ENCODE measurements around the gene ACTA1.
"Not testable (repeated sequence)": the region's sequence is repeated elsewhere in the genome, so short reads cannot be mapped to it uniquely, and the experiment has no call there.

Gene ACTA1

GRCh38 chr1:229408458-229409037 lies 25.3 kb downstream of the ACTA1 start:
- no peak overlapping the region for H3K4me3 ChIP-seq (ENCODE audit: low read length)
- DNase-seq (ENCODE audit: low read depth) = peak; percentile 40
- TF ChIP-seq CTCF (conservative IDR thresholded peaks at IDR 0.05; ENCODE audit: low read length) = no peak

GRCh38 chr1:229407206-229408026 lies 26.5 kb downstream of the ACTA1 start:
- TF ChIP-seq CTCF (conservative IDR thresholded peaks at IDR 0.05; ENCODE audit: low read length) = no peak

GRCh38 chr1:229406798-229407197 lies 27.1 kb downstream of the ACTA1 start:
- no peak overlapping the region for H3K4me3 ChIP-seq (ENCODE audit: low read length)
- DNase-seq (ENCODE audit: low read depth) = no peak
- TF ChIP-seq CTCF (conservative IDR thresholded peaks at IDR 0.05; ENCODE audit: low read length) = no peak

More at GRCh38 chr1:229407206-229408026, 26.5 kb downstream of the ACTA1 start:
- DNase-seq (ENCODE audit: low read depth) = no peak
- H3K4me3 ChIP-seq (ENCODE audit: low read length) = peak overlapping the region; percentile 7; the same call in 1 of the 2 replicates

- H3K4me3 ChIP-seq (ENCODE audit: low read length) = no peak overlapping the region
- TF ChIP-seq CTCF (conservative IDR thresholded peaks at IDR 0.05; ENCODE audit: low read length) = no peak
These were observed 30.3 kb downstream of the ACTA1 start for GRCh38 chr1:229403573-229403972.

GRCh38 chr1:229402993-229403392 lies 30.9 kb downstream of the ACTA1 start:
- no peak overlapping the region for H3K4me3 ChIP-seq (ENCODE audit: low read length)
- no peak for DNase-seq (ENCODE audit: low read depth)
- TF ChIP-seq CTCF (conservative IDR thresholded peaks at IDR 0.05; ENCODE audit: low read length) = no peak

More at GRCh38 chr1:229403573-229403972, 30.3 kb downstream of the ACTA1 start:
- DNase-seq (ENCODE audit: low read depth) = no peak

GRCh38 chr1:229402329-229402728 lies 31.6 kb downstream of the ACTA1 start:
- not testable (repeated sequence) for DNase-seq (ENCODE audit: low read depth); H3K4me3 ChIP-seq (ENCODE audit: low read length)

- no peak for DNase-seq (ENCODE audit: low read depth)
- no peak for TF ChIP-seq CTCF (conservative IDR thresholded peaks at IDR 0.05; ENCODE audit: low read length)
- no peak overlapping the region for H3K4me3 ChIP-seq (ENCODE audit: low read length)
These were observed 36.1 kb downstream of the ACTA1 start for GRCh38 chr1:229397762-229398161.
